Trophoblast cell (in vitro differentiated cells and primary cell): Measurements from ENCODE around the gene EYS.

ENCODE experiments used
- DNase-seq, 2 donors: peaks; one replicate each; pipeline ENCODE4 v3.0.0-alpha.2; 2016
- H2AFZ ChIP-seq: 2 replicates; pipeline ENCODE4 v1.6.1; 2013; ENCODE audit warnings: low read length, moderate library complexity, mild to moderate bottlenecking; ENCODE audit not compliant: insufficient read depth, poor library complexity
- H2AK5ac ChIP-seq: 2 replicates; pipeline ENCODE4 v1.6.1; 2013; ENCODE audit warnings: mild to moderate bottlenecking, low read length
- H2BK120ac ChIP-seq: 2 replicates; pipeline ENCODE4 v1.6.1; 2013; ENCODE audit warnings: low read length, mild to moderate bottlenecking, moderate library complexity; ENCODE audit not compliant: insufficient read depth, poor library complexity
- H2BK12ac ChIP-seq: 2 replicates; pipeline ENCODE4 v1.6.1; 2013; ENCODE audit warnings: mild to moderate bottlenecking, low read length, moderate library complexity
- H2BK5ac ChIP-seq: 2 replicates; pipeline ENCODE4 v1.6.1; 2013; ENCODE audit warnings: low read length, low read depth, moderate library complexity, mild to moderate bottlenecking; ENCODE audit not compliant: poor library complexity
- H3K14ac ChIP-seq: 2 replicates; pipeline ENCODE4 v1.6.1; 2013; ENCODE audit warnings: mild to moderate bottlenecking, low read length
- H3K18ac ChIP-seq: 2 replicates; pipeline ENCODE4 v1.6.1; 2013; ENCODE audit warnings: mild to moderate bottlenecking, low read length
- H3K23ac ChIP-seq: 2 replicates; pipeline ENCODE4 v1.6.1; 2013; ENCODE audit warnings: low read length
- H3K27ac ChIP-seq: 2 replicates; pipeline ENCODE4 v1.5.1; 2013; ENCODE audit warnings: low read depth, mild to moderate bottlenecking, inconsistent platforms, low read length, moderate library complexity
- H3K27me3 ChIP-seq: 2 replicates; pipeline ENCODE4 v1.6.1; 2013; ENCODE audit warnings: inconsistent platforms, mild to moderate bottlenecking, low read length, moderate library complexity; ENCODE audit not compliant: insufficient read depth
- H3K36me3 ChIP-seq, 2 experiments: 1 replicate in 1 of 2; 2 replicates in 1 of 2; pipeline ENCODE4 v1.6.1; 2013; ENCODE audit warnings: low read length in 2 of 2, mild to moderate bottlenecking in 2 of 2, moderate library complexity in 1 of 2; ENCODE audit not compliant: insufficient read depth in 2 of 2, control insufficient read depth in 1 of 2
- H3K4ac ChIP-seq: 2 replicates; pipeline ENCODE4 v1.6.1; 2013; ENCODE audit warnings: low read depth, mild to moderate bottlenecking, low read length, moderate library complexity
- H3K4me1 ChIP-seq, 2 experiments: 1 replicate in 1 of 2; 2 replicates in 1 of 2; pipeline ENCODE4 v1.6.1; 2013; ENCODE audit warnings: low read length in 2 of 2, mild to moderate bottlenecking in 2 of 2, moderate library complexity in 1 of 2; ENCODE audit not compliant: insufficient read depth in 2 of 2, control insufficient read depth in 1 of 2
- H3K4me2 ChIP-seq: 2 replicates; pipeline ENCODE4 v1.6.1; 2013; ENCODE audit warnings: inconsistent platforms, mild to moderate bottlenecking, low read length, moderate library complexity
- H3K4me3 ChIP-seq: 2 replicates; pipeline ENCODE4 v1.5.1; 2013; ENCODE audit warnings: mild to moderate bottlenecking, low read depth, low read length, inconsistent platforms
- H3K79me1 ChIP-seq: one replicate; pipeline ENCODE4 v1.6.1; 2013; ENCODE audit warnings: low read length
- H3K79me2 ChIP-seq: 2 replicates; pipeline ENCODE4 v1.6.1; 2013; ENCODE audit warnings: low read length, mild to moderate bottlenecking; ENCODE audit not compliant: control insufficient read depth, insufficient read depth, poor library complexity
- H3K9ac ChIP-seq: 2 replicates; pipeline ENCODE4 v1.6.1; 2013; ENCODE audit warnings: mild to moderate bottlenecking, low read length
- H3K9me3 ChIP-seq: 2 replicates; pipeline ENCODE4 v1.6.1; 2013; ENCODE audit warnings: low read depth, mild to moderate bottlenecking, control low read depth, inconsistent platforms, low read length; ENCODE audit not compliant: insufficient read depth
- H4K12ac ChIP-seq: 2 replicates; pipeline ENCODE4 v1.6.1; 2013; ENCODE audit warnings: low read depth, mild to moderate bottlenecking, low read length, moderate library complexity
- H4K8ac ChIP-seq: 2 replicates; pipeline ENCODE4 v1.6.1; 2013; ENCODE audit warnings: low read depth, mild to moderate bottlenecking, low read length, moderate library complexity
- H4K91ac ChIP-seq: one replicate; pipeline ENCODE4 v1.6.1; 2013; ENCODE audit warnings: low read depth, mild to moderate bottlenecking, low read length, moderate library complexity
- WGBS: extraction: QIAGEN DNeasy Blood & Tissue Kit; methylation state at CpG from one replicate; pipeline ENCODE4 v1.1.7; 2013; ENCODE audit warnings: missing lambda C conversion rate; ENCODE audit not compliant: insufficient read length, insufficient coverage; ENCODE audit errors: extremely low coverage; 5-methylcytosine and 5-hydroxymethylcytosine counted together

The EYS gene

DNA sequence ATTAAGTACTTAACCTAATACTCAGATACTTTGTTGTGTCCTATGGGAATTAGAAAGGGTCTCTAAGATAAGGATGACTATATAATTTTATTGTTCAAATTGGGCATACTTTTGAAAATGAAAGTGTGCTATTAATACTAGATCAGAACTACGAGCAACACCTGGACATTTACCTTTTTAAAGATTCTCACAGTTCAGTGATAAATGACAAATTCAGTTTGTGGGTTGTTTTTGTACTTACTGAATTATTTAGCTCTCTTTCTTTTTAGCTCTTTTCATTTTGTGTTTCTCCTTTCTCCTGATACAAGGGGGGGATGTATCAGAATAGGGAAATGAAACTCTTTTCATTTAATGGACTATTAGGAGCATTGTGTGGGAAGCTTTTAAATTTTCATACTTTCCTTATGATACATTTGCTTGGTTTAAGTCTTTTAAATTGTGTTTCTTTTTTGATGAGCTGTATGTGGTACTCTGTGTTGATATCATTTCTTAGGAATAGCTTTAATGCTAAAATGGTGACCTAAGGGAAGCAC lies 2023.9 kb downstream of the EYS start:
- H3K14ac ChIP-seq: no peak overlapping the region
- H2BK12ac ChIP-seq: no peak overlapping the region
- no peaks in the 10 kb centered on the region for H3K9me3 ChIP-seq
- no peaks in the 10 kb centered on the region for H3K27me3 ChIP-seq
- H3K79me1 ChIP-seq: no peaks in the 10 kb centered on the region
- no peak overlapping the region for H3K9ac ChIP-seq
- H3K4me1 ChIP-seq: no peaks in the 10 kb centered on the region
- no peak overlapping the region for H3K23ac ChIP-seq
- no peak overlapping the region for H2AFZ ChIP-seq
- no peak overlapping the region for H4K8ac ChIP-seq
- no peak overlapping the region for H2AK5ac ChIP-seq
- no peak overlapping the region for H4K91ac ChIP-seq
- H2BK5ac ChIP-seq: no peak overlapping the region
- H3K27ac ChIP-seq: no peak overlapping the region
- no peak overlapping the region for H3K4me3 ChIP-seq
- no peak overlapping the region for H3K18ac ChIP-seq
- no peak for DNase-seq
- no CpG with 5 or more reads among the region's 1 CpG for WGBS
- H2BK120ac ChIP-seq: no peak overlapping the region
- peaks cover 2 to 3% of the 10 kb centered on the region in 2 experiments for H3K36me3 ChIP-seq
- H4K12ac ChIP-seq: no peak overlapping the region
- H3K4me2 ChIP-seq: no peak overlapping the region
- H3K79me2 ChIP-seq: no peaks in the 10 kb centered on the region
- H3K4ac ChIP-seq: no peak overlapping the region

DNA sequence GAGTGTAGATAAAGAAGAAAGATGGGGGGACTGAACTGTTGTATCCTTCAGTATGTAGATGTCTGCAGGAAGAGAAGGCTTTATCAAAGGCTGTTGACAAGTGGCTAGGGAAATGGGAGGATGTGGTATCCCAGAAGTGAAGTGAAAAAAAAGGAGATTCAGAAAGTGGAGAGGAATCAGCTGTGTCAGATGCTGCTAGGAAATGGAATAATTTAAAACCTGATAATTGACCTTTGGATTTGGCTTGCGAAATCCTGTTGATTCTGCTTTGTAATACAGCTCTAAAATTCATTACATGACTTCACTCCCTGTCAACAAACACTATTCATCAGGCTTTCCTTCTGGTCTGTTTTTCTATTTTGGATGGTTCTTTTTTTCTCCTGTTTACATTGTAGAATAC lies 2029.7 kb downstream of the EYS start:
- no peak overlapping the region for H3K27ac ChIP-seq
- no peak overlapping the region for H4K12ac ChIP-seq
- H2BK120ac ChIP-seq: no peak overlapping the region
- no peak overlapping the region for H2AK5ac ChIP-seq
- no peak overlapping the region for H3K4me3 ChIP-seq
- H3K9me3 ChIP-seq: no peaks in the 10 kb centered on the region
- H3K79me2 ChIP-seq: no peaks in the 10 kb centered on the region
- H2BK5ac ChIP-seq: no peak overlapping the region
- no peak overlapping the region for H3K18ac ChIP-seq
- H2AFZ ChIP-seq: no peak overlapping the region
- H3K23ac ChIP-seq: no peak overlapping the region
- no peak overlapping the region for H4K8ac ChIP-seq
- WGBS: no CpG with 5 or more reads among the region's 1 CpG
- no peak overlapping the region for H3K4me2 ChIP-seq
- no peak overlapping the region for H3K14ac ChIP-seq
- H4K91ac ChIP-seq: no peak overlapping the region
- H3K4ac ChIP-seq: no peak overlapping the region
- H3K4me1 ChIP-seq: no peaks in the 10 kb centered on the region
- no peak overlapping the region for H2BK12ac ChIP-seq
- H3K27me3 ChIP-seq: no peaks in the 10 kb centered on the region
- H3K9ac ChIP-seq: no peak overlapping the region
- no peaks in the 10 kb centered on the region for H3K36me3 ChIP-seq
- DNase-seq: no peak
- H3K79me1 ChIP-seq: no peaks in the 10 kb centered on the region

DNA sequence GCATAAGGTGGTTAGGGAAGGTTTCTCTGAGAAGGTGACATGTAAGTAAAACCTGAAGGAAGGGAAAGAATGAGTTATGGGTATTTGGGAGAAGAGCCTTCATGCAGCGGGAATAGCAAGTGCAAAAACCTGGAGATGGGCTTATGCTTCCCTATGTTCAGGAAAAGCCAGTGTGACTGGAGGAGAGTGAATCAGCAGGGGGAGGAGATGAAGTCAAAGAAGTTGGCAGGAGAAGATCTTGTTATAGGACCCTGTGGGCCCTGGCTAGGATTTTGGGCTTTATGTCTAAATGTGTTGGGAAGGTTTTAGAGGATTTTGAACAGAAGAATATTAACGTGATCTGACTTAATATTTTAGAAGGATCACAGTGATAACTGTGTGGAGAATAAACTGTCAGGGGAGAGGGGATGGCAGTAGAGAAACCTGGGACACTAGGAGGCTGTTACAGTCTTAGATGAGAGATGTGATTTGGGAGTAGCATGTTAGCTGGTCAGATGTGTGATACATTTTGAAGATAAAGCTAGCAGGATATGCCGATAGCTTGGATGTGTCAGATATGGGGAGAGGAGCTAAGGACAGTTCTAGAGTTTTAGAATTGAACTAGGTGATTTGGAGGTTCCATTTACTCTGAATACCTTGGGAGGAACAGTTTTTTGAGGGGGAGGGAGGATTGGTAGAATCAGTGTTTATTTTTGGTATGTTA lies 2030.5 kb downstream of the EYS start:
- no peaks in the 10 kb centered on the region for H3K36me3 ChIP-seq

DNA sequence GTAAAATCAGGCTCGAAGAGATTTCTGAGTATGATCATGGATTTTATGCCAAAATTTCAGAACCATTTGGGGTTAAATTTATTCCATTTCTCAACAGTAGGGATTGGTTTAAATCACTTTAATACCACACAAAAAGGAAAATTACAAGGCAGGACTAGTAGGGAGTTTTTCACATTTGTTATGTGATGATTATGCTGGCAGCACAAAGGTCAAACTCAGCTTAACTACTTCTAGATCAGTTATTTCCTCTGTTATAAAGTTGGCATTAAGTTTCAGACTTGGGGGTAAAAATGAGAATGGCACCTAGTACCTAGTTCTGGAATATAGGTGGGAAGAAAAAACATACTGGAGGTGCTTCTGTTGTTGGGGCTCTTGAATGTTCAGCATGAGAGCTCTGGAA lies 2031.9 kb downstream of the EYS start:
- H3K27ac ChIP-seq: no peak overlapping the region
- no peak overlapping the region for H3K9ac ChIP-seq
- no peak overlapping the region for H4K91ac ChIP-seq
- H3K4me2 ChIP-seq: no peak overlapping the region
- H4K12ac ChIP-seq: no peak overlapping the region
- no peaks in the 10 kb centered on the region for H3K27me3 ChIP-seq
- no peak overlapping the region for H3K4me3 ChIP-seq
- no peak overlapping the region for H2BK5ac ChIP-seq
- H3K14ac ChIP-seq: no peak overlapping the region
- H3K4ac ChIP-seq: no peak overlapping the region
- H3K36me3 ChIP-seq: no peaks in the 10 kb centered on the region
- no peak overlapping the region for H3K18ac ChIP-seq
- 100% methylated on average over 1 of the region's 1 CpG for WGBS
- H3K9me3 ChIP-seq: no peaks in the 10 kb centered on the region
- no peaks in the 10 kb centered on the region for H3K79me1 ChIP-seq
- no peak overlapping the region for H3K23ac ChIP-seq
- no peak overlapping the region for H2BK120ac ChIP-seq
- H2AK5ac ChIP-seq: no peak overlapping the region
- no peak for DNase-seq
- no peak overlapping the region for H4K8ac ChIP-seq
- H3K79me2 ChIP-seq: no peaks in the 10 kb centered on the region
- H2BK12ac ChIP-seq: no peak overlapping the region
- H3K4me1 ChIP-seq: no peaks in the 10 kb centered on the region
- no peak overlapping the region for H2AFZ ChIP-seq

More for the DNA sequence above, 2030.5 kb downstream of the EYS start:
- H3K79me1 ChIP-seq: no peaks in the 10 kb centered on the region
- no peak overlapping the region for H3K18ac ChIP-seq
- no peak overlapping the region for H3K23ac ChIP-seq
- no peak overlapping the region for H3K4me2 ChIP-seq
- H4K12ac ChIP-seq: no peak overlapping the region
- no peak overlapping the region for H2BK5ac ChIP-seq
- no peak overlapping the region for H3K4ac ChIP-seq
- no peaks in the 10 kb centered on the region for H3K27me3 ChIP-seq
- no peaks in the 10 kb centered on the region for H3K79me2 ChIP-seq
- no peak overlapping the region for H2BK12ac ChIP-seq
- no peaks in the 10 kb centered on the region for H3K9me3 ChIP-seq
- H3K4me3 ChIP-seq: no peak overlapping the region
- DNase-seq: no peak
- H3K27ac ChIP-seq: no peak overlapping the region
- no peak overlapping the region for H2AFZ ChIP-seq
- H2BK120ac ChIP-seq: no peak overlapping the region
- H3K9ac ChIP-seq: no peak overlapping the region
- no peak overlapping the region for H3K14ac ChIP-seq
- 100% methylated on average over 1 of the region's 3 CpGs for WGBS
- no peak overlapping the region for H2AK5ac ChIP-seq
- H4K91ac ChIP-seq: no peak overlapping the region
- no peaks in the 10 kb centered on the region for H3K4me1 ChIP-seq
- H4K8ac ChIP-seq: no peak overlapping the region
